GM18873 (cell line): ENCODE data around the gene TOMM20.
A peak's percentile ranks its signal among the peaks of the same experiment; 100 is the strongest.
"Not testable (repeated sequence)": the region's sequence is repeated elsewhere in the genome, so short reads cannot be mapped to it uniquely, and the experiment has no call there.

Experiments
- ATAC-seq: cut with Tn5 transposase; IDR thresholded peaks from one replicate; pipeline ENCODE4 v1.9.1; 2021; ENCODE audit warnings: mild to moderate bottlenecking, moderate library complexity, moderate number of reproducible peaks; ENCODE audit not compliant: unreplicated experiment, low FRiP score

TOMM20 gene

DNA sequence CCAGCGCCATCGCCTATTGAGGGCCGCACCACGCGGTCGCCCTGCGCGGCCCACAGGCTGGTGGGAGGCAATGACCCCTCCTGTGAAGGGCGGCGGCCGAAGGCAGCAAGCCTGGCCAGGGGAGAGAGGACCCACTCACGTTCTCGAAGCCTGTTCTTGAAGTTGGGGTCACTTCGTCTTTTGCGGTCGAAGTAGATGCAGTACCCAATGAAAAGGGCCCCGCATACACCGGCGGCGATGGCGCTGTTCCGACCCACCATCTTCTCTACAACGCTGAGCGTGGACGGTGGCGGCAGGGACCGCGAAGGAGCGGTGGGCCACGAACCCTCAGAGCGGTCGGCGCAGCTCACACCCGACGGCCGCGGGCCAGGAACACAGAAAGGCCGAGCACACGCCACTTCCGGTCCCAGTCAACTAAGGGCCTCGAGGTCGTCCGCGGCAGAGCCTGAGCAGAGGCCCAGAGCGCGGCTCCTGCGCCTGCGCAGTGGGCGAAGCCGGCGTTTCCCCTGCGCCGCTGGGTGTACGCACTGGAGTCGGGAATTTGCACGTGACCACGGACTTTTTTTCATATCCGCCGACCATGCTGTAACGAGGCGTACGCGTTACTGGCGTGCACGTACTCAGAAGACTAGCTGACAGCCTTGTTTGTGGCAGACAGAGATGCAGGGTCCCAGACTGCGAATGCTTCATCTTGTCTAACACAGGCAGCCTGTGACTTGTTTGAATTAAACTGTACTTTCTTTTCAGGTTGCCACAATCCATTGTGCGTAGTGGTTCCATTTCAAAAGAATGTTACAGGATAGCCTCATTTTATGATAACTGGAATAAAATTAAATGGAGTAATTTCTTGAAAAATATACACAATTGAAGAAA lies at the start of gene TOMM20:
Gene TOMM20, minus strand, starts transcription at position 382 of the 873 bp plus-strand sequence. Its CDS starts 122 bp downstream, at position 260.
- peak; percentile 82 for ATAC-seq

DNA sequence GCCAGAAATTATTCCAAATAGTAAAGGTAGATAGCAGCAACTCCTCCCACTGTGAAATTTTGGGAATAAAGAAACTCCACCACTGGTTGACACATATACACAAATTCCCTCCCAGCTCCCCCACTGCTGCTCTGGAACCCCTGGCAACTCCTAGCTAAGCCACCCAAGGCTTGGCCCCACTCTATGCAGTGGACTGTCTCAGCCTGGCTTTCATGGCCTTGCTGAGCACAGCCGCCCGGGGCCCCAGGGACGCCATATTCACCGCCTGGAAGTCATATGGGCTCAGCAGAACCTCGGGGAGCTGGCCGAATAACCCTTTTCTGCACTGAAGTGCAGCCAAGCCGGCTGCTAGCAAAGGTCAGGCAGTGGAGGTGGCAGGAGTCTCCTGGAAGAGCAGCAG lies 47.8 kb upstream of the TOMM20 start:
- ATAC-seq = no peak

DNA sequence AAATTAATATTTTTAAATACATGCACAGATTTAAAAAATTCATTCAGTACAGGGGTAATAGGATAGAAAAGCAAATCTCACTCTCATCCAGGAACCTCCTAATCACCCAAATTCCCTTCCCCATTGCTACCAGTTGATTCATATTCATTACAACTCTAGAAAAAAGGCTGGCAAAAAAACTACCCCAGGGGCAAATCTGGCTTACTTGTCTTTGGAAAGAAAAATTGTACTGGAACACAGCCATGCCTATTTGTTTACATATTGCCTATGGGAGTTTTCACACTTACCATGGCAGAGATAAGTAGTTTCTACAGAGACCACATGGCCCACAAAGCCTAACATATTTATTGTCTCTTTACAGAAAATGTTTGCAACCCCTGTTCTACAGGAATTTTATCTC lies 41.3 kb upstream of the TOMM20 start:
- ATAC-seq = no peak

DNA sequence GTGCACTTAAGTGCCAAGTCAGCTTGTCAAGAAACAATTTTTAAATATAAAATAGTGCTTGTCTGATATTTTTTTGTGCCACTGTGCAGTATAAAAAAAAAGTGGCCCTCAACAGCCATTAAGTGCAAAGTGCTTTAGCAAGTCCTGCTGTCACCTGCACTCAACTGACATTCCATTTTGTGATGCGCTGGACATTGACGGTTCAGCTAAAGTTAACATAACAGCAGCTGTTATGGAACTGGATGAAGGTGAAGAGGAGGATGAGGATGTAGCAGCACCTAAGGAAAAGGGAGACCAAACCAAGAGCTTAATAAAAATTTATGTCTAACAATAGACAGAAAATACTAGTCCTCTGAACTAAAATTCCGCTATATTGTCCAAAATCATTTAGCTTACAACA lies 39.7 kb upstream of the TOMM20 start:
- no peak for ATAC-seq

DNA sequence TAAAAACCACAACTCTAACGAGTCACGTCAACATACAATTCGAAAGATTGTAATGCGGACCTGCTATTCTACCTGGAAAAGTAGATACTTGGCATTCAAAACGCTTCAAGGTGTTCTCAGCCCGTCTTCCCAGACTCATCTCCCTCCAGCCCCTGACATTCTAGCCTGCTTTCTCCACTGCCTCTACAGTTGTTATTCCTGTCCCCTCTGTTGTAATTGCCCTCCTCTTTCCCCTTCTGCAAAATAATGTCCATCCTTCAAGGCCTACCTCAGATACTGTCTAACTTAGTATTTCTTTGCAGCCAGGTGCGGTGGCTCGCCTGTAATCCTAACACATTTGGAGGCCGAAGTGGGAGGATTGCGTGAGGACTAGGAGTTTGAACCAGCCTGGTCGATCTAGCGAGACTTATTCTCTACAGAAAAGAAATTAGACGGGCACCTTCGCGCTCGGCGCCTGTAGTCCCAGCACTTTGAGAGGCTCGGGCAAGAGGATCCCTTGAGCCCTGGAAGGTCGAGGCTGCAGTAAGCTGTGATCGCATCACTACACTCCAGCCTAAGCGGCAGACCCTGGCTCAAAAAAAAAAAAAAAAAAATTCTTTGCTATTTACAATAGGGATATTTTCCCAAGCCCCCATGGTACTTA lies 33.2 kb upstream of the TOMM20 start:
- ATAC-seq = no peak

DNA sequence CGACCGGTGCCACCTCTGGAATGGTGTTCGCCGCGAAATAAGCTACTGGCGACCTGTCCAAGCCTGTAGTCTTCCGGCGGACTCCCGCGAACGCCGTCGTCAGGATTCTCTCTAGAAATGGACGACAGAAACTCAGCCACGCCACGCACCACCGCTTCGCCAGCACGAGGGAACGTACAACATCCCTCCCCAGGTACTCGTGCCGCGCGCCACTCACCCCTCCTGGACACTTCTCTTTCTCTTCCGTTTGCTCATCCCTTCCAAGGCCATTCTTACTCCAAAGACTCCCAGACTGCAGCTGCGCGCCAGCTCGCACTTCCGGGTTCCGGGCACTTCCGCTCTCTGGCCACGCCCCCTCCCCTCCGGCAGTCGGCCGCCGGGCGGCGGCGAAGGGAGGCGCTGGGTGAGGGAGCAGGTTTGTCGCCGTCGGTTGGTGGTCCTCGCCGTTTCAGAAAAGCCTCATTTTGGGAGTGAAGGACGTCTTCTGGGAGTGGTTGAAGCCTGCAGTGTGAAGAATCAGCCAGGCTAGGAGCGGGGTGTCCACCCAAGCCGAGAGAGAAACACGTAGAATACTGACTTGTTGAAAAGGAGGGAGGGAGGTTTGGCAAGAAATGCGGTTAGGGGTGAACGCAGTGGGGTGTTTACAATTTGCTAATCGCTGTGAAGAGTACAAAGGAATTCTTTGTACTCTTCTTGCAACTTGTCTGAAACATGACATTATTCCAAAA lies 32.5 kb upstream of the TOMM20 start, which contains the start of gene RBM34:
Gene RBM34, minus strand, starts transcription at position 294 of the 728 bp plus-strand sequence. Its CDS starts 24 bp downstream, at position 270.
- peak; percentile 86 for ATAC-seq

DNA sequence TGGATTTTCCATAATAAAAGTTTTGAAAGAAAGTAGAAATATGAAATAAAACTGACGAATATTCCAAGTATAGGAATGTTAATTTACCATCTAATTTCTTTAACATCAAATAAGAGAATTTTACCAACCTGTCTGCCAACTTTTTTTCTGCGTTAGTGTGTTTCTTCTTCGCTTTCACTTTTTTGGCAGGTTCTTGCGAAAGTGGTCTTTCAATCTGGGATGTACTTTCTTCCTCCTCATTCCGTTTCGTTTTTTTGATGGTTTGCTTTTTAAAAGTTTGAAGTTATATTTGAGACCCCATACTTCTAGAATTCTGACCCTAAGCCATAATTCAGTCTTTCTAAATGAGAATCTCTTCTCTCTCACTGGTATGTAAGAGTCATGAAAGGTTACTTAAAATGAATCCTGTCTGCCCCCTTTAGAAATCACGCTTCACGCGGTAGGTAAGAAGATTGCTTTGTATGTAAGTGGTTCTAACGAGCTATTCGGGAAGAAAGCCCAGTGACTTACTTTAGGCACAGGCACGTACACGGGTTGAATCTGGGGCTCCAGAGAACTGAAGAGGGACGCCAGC lies 31.8 kb upstream of the TOMM20 start:
- ATAC-seq = peak; percentile 22

DNA sequence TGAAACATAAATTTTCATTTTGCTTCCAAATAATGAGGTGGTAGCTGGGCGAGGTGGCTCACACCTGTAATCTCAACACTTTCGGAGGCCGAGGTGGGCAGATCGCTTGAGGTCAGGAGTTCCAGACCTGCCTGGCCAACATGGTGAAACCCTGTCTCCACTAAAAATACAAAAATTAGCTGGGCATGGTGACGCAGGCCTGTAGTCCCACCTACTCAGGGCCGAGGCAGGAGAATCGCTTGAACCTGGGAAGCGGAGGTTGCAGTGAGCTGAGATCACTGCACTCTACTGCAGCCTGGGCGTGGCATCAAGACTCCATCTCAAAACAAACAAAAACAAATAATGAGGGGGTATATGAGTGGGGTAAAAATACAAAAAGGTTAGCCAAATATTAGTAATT lies 31.3 kb upstream of the TOMM20 start:
- ATAC-seq = not testable (repeated sequence)

DNA sequence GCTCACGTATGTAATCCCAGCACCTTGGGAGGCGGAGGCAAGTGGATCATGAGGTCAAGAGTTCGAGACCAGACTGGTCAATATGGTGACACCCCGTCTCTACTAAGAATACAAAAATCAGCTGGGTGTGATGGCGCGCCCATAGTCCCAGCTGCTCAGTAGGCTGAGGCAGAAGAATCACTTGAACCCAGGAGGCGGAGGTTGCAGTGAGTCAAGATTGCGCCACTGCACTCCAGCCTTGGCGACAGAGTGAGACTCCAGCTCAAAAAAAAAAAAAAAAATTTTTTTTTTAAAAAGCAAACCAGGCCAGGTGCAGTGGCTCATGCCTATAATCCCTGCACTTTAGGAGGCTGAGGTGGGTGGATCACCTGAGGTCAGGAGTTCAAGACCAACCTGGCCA lies 30.6 kb upstream of the TOMM20 start:
- not testable (repeated sequence) for ATAC-seq

DNA sequence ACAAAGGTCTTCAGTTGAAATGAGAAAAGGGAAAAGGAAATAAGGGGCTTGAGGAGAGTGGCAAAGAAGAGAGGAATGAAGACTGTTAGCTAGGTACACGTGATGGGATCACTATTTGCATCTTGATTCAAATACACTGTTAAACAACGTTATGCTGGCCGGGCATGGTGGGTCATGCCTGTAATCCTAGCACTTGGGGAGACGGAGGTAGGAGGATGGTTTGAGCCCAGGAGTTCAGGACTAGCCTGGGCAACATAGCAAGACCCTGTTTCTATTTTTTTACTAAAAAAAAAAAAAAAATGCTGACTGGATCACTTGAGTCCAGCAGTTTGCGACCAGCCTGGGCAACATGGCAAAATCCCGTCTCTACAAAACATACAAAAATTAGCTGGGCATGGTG lies 30.0 kb upstream of the TOMM20 start:
- ATAC-seq = no peak

DNA sequence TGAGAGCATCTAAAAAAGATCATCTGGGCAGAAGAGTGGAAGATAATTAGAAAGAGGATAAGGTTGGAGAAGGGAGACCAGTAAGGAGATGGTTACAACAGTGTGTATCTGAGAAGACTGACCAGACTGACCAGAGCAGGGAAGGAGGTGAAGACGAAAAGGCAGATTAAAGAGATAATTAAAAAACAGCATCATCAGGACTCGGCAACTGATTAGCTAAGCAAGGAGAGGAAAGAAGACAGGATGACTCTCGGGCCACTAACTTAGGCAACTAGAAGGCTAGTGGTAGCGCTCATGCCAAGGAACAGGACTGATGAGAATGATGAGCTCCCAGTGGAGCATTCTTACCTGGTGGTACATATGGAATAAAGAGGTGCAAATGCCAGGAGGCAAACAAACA lies 28.5 kb upstream of the TOMM20 start:
- ATAC-seq = no peak

DNA sequence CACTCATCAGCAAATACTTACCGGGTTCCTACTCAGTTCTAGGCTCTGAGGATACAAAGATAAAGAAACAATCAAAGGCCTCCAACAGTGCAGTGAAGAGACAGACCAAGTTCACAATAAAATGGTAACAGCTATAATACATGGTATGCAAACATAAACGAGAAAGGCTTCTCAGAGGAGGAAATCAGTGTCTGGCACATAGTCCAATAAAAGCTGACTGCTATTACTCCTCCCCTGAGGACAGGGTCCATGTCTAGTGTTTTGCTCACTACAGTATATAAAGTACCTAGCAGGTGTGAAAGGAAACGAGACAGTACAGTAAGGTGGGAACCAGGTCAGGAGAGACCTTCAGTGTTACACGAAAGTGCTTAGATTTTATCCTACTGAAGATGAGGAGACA lies 28.1 kb upstream of the TOMM20 start:
- no peak for ATAC-seq

DNA sequence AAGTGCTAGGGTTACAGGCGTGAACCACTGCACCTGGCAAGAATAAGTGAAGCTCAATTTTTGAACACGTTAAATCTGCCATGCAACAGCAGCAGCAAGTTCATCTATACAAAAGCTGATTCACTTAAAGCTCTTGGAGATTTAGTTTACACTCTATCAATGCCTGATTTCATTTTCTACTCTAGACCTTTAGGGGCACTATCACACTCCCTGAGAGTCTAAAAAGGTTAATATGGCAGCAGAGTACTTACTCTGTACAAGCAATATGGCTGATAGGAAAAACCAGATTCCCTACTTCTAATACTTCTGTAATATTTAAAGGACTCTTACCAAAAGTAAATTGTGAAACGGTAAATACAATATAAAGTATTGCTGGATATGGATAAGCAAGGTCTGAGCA lies 27.6 kb upstream of the TOMM20 start:
- ATAC-seq = no peak

DNA sequence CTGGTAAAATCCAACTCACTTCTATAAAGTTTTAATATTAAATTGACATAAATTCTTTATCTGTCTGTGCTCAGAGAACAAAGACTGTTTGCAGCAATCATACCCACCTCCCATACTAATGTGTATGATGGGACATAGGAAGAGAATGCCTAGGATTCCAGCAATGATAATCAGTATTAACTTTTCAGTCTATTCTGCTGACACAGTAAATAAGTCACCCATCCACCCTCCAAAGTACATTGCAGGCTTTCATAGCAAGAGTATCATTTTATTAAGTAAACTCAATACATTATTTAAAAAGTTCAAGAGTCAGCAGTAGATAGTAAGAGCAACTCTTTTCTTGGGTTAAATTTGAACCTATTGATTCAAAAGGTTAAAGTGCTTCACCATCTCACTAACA lies 23.6 kb upstream of the TOMM20 start:
- ATAC-seq = no peak

DNA sequence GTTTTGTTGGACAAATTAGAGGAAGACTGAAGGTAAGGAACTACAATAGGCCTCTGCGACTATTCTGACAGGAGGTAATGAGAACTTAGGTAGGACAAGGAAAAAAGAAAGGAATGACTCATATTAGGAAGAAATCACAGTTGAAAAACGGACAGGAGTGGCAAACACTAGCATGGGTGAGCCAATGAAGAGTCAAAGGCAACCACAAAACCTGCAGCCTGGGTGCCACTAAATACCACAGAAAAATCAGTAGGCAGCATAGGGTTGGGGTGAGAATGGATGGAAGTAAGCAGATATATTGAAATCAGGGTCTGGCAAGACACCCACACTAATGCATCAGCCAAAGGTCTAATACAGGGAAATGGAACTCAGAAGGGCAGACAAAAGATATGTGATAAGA lies 22.4 kb upstream of the TOMM20 start:
- ATAC-seq = no peak

DNA sequence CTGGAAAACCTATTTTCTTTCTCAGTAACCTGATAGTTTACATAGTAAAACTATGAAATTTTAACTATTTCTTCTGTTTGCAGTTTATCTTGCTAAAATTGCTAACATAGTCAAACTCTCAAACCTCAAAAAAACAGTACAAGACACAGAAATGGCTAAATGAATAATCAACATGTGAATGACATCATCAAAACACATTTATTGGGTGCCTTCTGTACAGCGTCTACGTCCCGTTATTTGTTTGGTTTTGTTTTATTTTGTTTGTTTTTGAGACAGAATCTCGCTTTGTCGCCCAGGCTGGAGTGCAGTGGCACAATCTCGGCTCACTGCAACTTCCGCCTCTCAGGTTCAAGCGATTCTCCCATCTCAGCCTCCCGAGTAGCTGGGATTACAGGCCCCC lies 21.2 kb upstream of the TOMM20 start:
- no peak for ATAC-seq

DNA sequence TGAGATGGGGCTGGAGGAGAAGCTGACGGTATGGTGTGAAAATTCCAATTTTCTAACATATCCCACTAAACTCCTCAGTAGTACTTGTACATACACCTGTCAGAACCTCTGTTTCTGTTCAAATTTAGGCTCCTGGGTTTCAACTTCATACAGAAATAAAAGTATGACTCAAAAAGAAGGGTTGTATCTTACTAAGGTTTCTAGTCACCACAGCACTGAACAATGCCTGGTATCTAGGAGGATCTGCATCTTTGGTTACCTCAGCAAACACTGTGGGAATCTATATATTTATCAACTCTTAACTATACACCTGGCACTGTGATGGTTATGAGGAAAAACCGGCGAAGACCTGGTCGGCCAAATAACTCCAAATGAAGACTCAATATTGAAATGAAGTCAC lies 18.6 kb upstream of the TOMM20 start:
- ATAC-seq = no peak

DNA sequence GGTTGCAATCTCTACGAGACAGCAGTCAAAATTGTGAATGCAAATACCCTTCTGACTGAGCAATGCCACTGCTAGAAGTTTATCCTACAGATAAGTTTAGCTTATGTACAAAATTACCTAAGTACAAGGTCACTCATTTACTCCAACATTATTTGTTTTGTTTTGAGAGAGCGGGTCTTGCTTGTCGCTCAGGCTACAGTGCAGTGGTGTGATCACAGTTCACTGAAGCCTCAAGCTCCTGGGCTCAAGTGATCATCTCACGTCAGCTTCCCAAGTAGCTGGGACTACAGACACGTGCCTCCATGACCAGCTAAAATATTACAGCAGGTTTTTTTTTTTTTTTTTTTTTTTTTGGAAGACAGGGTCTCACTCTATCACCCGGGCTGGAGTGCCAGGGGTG lies 17.0 kb upstream of the TOMM20 start:
- ATAC-seq = no peak

DNA sequence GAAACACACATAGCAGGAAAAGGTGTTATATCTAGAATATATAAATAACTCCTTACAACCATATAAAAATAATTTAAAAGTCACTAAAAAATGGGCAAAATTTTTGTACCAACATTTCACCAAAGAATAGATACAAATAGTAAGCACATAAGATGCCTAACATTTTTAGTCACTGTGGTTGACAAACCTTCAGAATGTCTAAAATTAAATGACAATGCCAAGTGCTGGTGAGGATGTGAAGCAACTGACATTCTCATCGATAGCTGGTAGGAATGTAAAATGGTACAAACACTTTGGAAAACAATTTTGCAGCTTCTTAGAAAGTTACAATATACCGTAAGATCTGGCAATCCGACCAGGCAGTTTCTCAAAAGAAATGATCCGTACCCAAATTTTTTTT lies 14.4 kb upstream of the TOMM20 start:
- ATAC-seq = no peak

DNA sequence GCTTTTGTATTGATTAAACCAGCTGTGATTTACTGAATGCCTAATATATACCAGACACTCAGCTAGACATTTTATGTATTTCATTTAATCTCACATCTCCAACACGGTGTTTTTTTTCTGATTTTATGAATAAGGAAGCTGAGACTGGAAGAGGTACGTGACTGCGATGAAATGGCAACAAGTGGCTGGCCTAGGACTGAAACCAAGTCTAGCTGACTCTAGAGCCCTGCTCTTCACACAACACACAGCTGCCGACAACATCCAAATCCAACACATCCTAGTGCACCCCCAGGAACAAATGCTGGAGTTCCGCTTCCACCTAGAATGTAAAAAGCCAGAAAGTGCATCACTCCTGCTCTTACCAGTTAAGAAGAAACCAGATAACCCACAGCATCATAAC lies 10.7 kb upstream of the TOMM20 start:
- no peak for ATAC-seq

DNA sequence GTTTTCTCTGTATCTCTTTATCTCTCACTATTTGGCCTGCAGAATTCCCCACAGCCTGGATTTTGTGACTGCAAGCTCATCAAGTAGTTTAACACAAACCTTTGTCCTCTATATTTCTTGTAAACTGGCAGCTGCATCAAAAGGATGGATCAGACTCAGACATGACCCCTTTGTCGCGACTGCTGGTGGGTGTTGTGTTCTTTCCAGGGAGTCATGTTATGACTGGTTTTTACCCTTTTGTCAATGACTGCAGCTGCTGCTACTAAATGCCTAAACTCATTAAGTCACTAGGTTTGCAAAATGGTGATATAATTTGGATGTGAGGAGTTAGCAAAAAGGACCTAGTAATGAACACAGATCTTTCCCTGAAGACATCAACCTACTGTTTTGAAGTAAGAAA lies 10.2 kb upstream of the TOMM20 start:
- ATAC-seq = no peak
